GM12873 (cell line): ENCODE data around the gene ZNF680.

Experiments used
- TF ChIP-seq, protein P1 (sequence below): IDR thresholded peaks from 2 replicates; pipeline ENCODE4 v1.5.1; 2012; ENCODE audit warnings: low read depth, mild to moderate bottlenecking, moderate library complexity, low read length, control low read depth; ENCODE audit not compliant: insufficient read depth; ENCODE audit errors: missing control alignments

ZNF680 gene

DNA sequence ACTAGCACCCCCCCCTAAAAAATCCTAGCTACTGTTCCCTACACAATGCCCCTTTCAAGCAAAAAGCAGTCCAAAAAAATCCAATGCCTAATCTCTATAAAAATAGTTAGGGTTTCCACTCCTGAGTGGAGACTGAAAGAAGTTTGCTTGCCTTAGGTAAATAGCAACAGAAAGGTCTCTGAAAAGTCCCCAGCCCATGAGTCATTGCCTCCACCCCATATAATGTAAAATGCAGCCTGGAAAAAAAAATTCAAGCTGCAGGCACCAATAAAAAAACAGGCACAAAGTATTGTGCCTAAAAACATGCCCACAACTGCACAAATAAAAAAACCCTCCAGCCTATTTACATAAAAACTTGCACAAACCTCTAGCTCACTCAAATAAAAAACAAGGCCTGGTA is 47.5 kb downstream of the ZNF680 start:
- TF ChIP-seq, protein P1, sequence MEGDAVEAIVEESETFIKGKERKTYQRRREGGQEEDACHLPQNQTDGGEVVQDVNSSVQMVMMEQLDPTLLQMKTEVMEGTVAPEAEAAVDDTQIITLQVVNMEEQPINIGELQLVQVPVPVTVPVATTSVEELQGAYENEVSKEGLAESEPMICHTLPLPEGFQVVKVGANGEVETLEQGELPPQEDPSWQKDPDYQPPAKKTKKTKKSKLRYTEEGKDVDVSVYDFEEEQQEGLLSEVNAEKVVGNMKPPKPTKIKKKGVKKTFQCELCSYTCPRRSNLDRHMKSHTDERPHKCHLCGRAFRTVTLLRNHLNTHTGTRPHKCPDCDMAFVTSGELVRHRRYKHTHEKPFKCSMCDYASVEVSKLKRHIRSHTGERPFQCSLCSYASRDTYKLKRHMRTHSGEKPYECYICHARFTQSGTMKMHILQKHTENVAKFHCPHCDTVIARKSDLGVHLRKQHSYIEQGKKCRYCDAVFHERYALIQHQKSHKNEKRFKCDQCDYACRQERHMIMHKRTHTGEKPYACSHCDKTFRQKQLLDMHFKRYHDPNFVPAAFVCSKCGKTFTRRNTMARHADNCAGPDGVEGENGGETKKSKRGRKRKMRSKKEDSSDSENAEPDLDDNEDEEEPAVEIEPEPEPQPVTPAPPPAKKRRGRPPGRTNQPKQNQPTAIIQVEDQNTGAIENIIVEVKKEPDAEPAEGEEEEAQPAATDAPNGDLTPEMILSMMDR, result no peak

DNA sequence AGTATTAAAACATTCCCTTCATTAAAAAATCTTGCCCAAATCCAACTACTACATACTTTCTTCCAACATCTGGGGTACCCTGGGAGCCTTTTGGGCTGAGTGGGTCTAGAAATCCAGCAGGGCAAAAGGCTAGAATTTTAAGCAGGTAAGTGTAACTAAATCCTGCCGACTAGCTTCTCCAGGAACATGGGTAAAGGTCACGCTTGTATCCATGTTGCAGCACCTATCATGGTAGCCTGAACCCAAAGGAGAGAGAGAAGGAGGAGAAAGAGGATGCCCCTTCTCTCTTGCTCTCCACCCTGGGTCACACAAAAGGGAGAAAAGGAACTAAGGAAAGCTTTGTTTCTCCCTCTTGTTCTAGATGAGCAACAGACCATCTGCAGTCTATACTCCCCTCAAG is 53.3 kb downstream of the ZNF680 start:
- TF ChIP-seq, protein P1, result no peak

DNA sequence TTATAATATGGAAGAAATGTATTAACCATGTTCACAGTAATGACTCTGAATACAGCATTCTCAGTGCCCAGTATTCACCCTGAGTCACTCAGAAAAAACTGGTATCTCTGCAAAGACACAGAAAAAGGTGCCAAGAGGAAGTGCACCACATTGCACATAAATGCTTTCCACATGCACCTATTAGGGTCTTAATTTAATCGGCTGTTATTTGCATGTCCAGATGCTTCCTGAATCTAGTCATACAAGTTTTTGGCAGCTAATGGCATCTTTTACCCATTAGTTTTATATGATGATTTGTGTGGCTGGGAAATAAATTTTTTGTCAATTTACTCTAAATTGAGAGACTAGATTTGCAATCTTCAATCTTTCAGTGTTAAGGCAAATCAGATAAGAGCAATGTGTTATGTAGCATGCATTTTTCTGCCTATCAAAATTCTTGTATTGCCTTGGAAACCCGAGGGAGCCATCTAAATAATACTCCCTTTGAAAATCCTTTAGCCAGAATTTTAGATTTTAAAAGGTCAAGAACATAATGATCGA is 58.2 kb downstream of the ZNF680 start:
- TF ChIP-seq, protein P1, result no peak

DNA sequence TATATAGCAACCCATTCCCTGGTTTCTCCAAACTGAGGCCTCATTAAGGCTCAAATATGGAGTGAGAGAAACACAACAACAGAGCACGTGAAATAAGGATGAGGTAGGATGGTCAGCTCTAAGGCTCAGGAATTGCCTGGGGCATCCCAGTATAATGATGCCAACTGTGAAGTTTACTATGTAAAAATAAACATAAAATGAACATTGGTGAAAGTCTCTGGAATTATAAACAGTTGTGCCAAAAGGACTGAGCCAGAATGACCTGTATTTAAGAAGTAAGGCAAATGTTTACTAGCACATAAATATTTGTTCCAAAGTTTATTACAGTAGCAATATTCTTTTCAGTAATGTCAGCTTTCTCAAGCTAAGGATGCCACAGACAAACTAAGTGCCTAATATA is 64.6 kb downstream of the ZNF680 start:
- TF ChIP-seq, protein P1, result no peak

DNA sequence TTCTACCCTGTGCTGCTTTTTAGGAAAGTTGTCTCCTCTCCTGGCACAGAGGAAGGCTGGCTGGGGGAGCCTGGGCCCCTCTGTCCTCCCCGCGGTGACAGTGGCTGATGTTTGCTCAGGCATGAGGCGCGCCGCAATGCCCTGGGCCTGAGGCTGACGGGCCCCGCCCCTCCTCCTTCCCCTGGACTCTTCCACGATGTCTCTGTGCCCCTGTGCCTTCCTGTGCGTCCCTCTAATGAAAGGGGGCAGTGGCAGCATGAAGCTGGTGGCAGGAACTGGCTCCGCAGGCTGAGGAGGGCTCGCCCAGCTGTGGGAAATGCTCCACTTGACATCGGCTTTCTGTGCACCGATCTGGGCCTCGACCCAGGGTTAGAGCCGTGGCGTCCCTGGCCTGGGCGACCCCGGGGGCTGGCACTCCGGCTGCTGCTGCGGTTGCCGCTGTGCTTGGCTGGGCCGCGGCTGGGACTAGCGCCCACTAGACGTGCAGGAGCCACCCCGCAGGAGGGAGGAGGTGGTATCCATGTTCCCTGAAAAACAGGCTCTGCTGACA is 67.9 kb downstream of the ZNF680 start:
- TF ChIP-seq, protein P1, result no peak

DNA sequence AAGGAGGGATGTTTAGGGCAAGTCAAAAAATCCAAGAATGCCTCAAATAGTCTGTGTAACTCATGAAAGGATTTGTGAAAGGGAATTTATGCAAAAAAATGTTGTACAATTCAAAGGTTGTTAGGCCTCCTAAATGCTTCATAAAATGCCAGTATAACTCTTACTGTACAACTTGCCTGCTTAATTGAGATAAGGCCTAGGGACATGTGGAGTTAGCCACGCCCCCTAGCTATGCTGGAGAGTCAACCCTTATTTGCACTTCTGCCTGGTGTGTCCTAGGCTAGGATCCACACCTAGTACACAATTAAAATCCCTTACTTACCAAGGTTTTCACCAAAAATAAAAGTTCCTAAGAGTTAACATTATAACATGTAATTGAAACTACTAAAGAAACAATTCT is 77.2 kb downstream of the ZNF680 start:
- TF ChIP-seq, protein P1, result no peak
